Measurements from ENCODE around the gene SOCS4. TPM values are rescaled to one million over a fixed set of nuclear protein-coding genes. Genes with fewer than 3 reads are reported as not detected.
A peak's percentile ranks its signal among the peaks of the same experiment; 100 is the strongest.
"Not testable (repeated sequence)": the region's sequence is repeated elsewhere in the genome, so short reads cannot be mapped to it uniquely, and the experiment has no call there.

SOCS4 gene
- polyA plus RNA-seq, 1 experiment: 11.1 TPM

GRCh38 chr14:55005071-55005470 is 22.0 kb upstream of the SOCS4 start:
- ChIA-PET POLR2A (interaction anchor here (0.5 kb wide), 1 partner anchor 148 kb away, joined by 3 read pairs; no protein-coding TSS in a partner anchor), CTCF (no interaction called here)
- Histone ChIP-seq H3K27ac (ENCODE audit: low read depth, low read length) (no peak overlapping the region), H3K9me3 (ENCODE audit: control insufficient read depth, insufficient read depth, low read length) (no peaks in the 10 kb centered on the region), H3K27me3 (ENCODE audit: control insufficient read depth, insufficient read depth, low read length) (no peaks in the 10 kb centered on the region), H3K4me3 (ENCODE audit: low read depth, low read length) (no peak overlapping the region)
- DNase-seq (ENCODE audit: low read depth, low spot score): no peak
- TF ChIP-seq CTCF (IDR thresholded peaks at IDR 0.05; ENCODE audit: low read depth, low read length): no peak

- POLR2A ChIA-PET: interaction anchor here (0.7 kb wide), 1 partner anchor 12 kb away, joined by 6 read pairs; the partner anchor contains the start of genes SOCS4 and WDHD1
- CTCF ChIA-PET: interaction anchor here (0.6 to 1.7 kb wide), 3 partner anchors 34 to 241 kb away, joined by 3 to 9 read pairs (median 3); partner anchors contain the start of gene MAPK1IP1L
These were observed 12.0 kb upstream of the SOCS4 start for GRCh38 chr14:55015006-55015405.

GRCh38 chr14:55019968-55020554 is 7.0 kb upstream of the SOCS4 start:
- H3K4me3 ChIP-seq (ENCODE audit: low read depth, low read length): no peak overlapping the region
- TF ChIP-seq CTCF (IDR thresholded peaks at IDR 0.05; ENCODE audit: low read depth, low read length): no peak
- no peaks in the 10 kb centered on the region for H3K9me3 ChIP-seq (ENCODE audit: control insufficient read depth, insufficient read depth, low read length)
- H3K27ac ChIP-seq (ENCODE audit: low read depth, low read length): no peak overlapping the region
- no peaks in the 10 kb centered on the region for H3K27me3 ChIP-seq (ENCODE audit: control insufficient read depth, insufficient read depth, low read length)
- POLR2A ChIA-PET: no interaction called here
- CTCF ChIA-PET: interaction anchor here (1.4 kb wide), 1 partner anchor 31 kb away, joined by 3 read pairs; no protein-coding TSS in a partner anchor
- no peak for DNase-seq (ENCODE audit: low read depth, low spot score)

More at GRCh38 chr14:55015006-55015405, 12.0 kb upstream of the SOCS4 start:
- no peak for DNase-seq (ENCODE audit: low read depth, low spot score)
- Histone ChIP-seq H3K9me3 (ENCODE audit: control insufficient read depth, insufficient read depth, low read length) (no peaks in the 10 kb centered on the region), H3K27ac (ENCODE audit: low read depth, low read length) (no peak overlapping the region), H3K4me3 (ENCODE audit: low read depth, low read length) (no peak overlapping the region), H3K27me3 (ENCODE audit: control insufficient read depth, insufficient read depth, low read length) (no peaks in the 10 kb centered on the region)
- TF ChIP-seq CTCF (IDR thresholded peaks at IDR 0.05; ENCODE audit: low read depth, low read length): no peak

GRCh38 chr14:55024365-55024764 is 2.7 kb upstream of the SOCS4 start:
- CTCF ChIA-PET; H3K4me3 ChIP-seq (ENCODE audit: low read depth, low read length); H3K9me3 ChIP-seq (ENCODE audit: control insufficient read depth, insufficient read depth, low read length); H3K27me3 ChIP-seq (ENCODE audit: control insufficient read depth, insufficient read depth, low read length); POLR2A ChIA-PET; DNase-seq (ENCODE audit: low read depth, low spot score); H3K27ac ChIP-seq (ENCODE audit: low read depth, low read length): not testable (repeated sequence)

- TF ChIP-seq CTCF (IDR thresholded peaks at IDR 0.05; ENCODE audit: low read depth, low read length): no peak
- H3K27ac ChIP-seq (ENCODE audit: low read depth, low read length): no peak overlapping the region
- no peaks in the 10 kb centered on the region for H3K9me3 ChIP-seq (ENCODE audit: control insufficient read depth, insufficient read depth, low read length)
- POLR2A ChIA-PET: interaction anchor here (2.5 kb wide), 1 partner anchor 26 kb away, joined by 13 read pairs; the partner anchor contains the start of gene MAPK1IP1L
- peak overlapping the region; percentile 87 for H3K4me3 ChIP-seq (ENCODE audit: low read depth, low read length)
- CTCF ChIA-PET: interaction anchor here (0.5 to 2.0 kb wide), 3 partner anchors 25 to 135 kb away, joined by 8 to 10 read pairs (median 9); partner anchors contain the start of gene MAPK1IP1L
- no peaks in the 10 kb centered on the region for H3K27me3 ChIP-seq (ENCODE audit: control insufficient read depth, insufficient read depth, low read length)
- no peak for DNase-seq (ENCODE audit: low read depth, low spot score)
These were observed 1.1 kb upstream of the SOCS4 start for GRCh38 chr14:55025948-55026347.

Measured in AG04450 (cell line).